Gastrocnemius medialis (tissue), 4 donors: ENCODE measurements around the gene PCGF6. TPM values are rescaled to one million over a fixed set of nuclear protein-coding genes. Genes with fewer than 3 reads are reported as not detected.
A peak's percentile ranks its signal among the peaks of the same experiment; 100 is the strongest.

Experiments used
- ATAC-seq, 2 donors: fragments of 150-250 bp; one replicate each; pipeline ENCODE4 v1.9.1; 2016
- DNase-seq, 2 donors: peaks; one replicate each; pipeline ENCODE4 v3.0.0-alpha.2; 2019
- H3K27ac ChIP-seq, 4 donors: fragments of 200-600 bp; sonication (generic); 1 replicate in 1 of 4; 2 replicates in 3 of 4; pipeline ENCODE4 v1.5.1; 2016 to 2018; ENCODE audit warnings: mild to moderate bottlenecking in 2 of 4, moderate library complexity in 1 of 4
- H3K27me3 ChIP-seq, 3 donors: fragments of 200-600 bp; sonication (generic) in 2 of 3; 1 replicate in 1 of 3; 2 replicates in 2 of 3; pipeline versions ENCODE4 v1.5.1 to v1.6.0; 2016 to 2019; ENCODE audit warnings: mild to moderate bottlenecking in 1 of 3, moderate library complexity in 1 of 3
- H3K36me3 ChIP-seq, 2 donors: fragments of 200-600 bp; sonication (generic) in 1 of 2; one replicate each; pipeline ENCODE4 v1.5.1; 2017 to 2018
- H3K4me1 ChIP-seq, 2 donors: fragments of 200-600 bp; sonication (generic) in 1 of 2; one replicate each; pipeline ENCODE4 v1.5.1; 2016 to 2017; ENCODE audit warnings: mild to moderate bottlenecking in 2 of 2
- H3K4me3 ChIP-seq, 4 donors: fragments of 200-600 bp; sonication (generic) in 3 of 4; 1 replicate in 1 of 4; 2 replicates in 3 of 4; pipeline ENCODE4 v1.5.1; 2016 to 2019; ENCODE audit warnings: mild to moderate bottlenecking in 2 of 4
- H3K9me3 ChIP-seq, 3 donors: fragments of 200-600 bp; sonication (generic) in 2 of 3; 1 replicate in 1 of 3; 2 replicates in 2 of 3; pipeline ENCODE4 v1.5.1; 2016 to 2019
- POLR2A ChIP-seq, 2 donors: fragments of 450-650 bp; IDR thresholded peaks; one replicate each; pipeline ENCODE4 v1.6.1; 2017; ENCODE audit warnings: antibody characterized with exemption in 2 of 2, mild to moderate bottlenecking in 2 of 2, moderate library complexity in 2 of 2
- in situ Hi-C, 4 donors: fragments of 200-750 bp; cut with MboI; loops; one replicate each; pipeline versions ENCODE4 v1.15.0 to v1.8.0; 2017; ENCODE audit warnings: low sequenced_read_pairs in 4 of 4
- intact Hi-C: fragments of 100-400 bp; cut with DNase I; formaldehyde crosslinking; loops from one replicate; pipeline ENCODE4 v1.15.1; 2023; ENCODE audit warnings: low total_unique reads
- total RNA-seq, 4 donors: library from RNA; depleted of rRNA; stranded (reverse); fragments of >200 nt; gene quantifications; one replicate each; pipeline versions ENCODE4 v1.1.0 to v1.2.3, GENCODE V29; 2016
- TF ChIP-seq, protein P1 (sequence below), 5 experiments: fragments of 450-650 bp in 3 of 5; fragments of 200-600 bp in 2 of 5; sonication (generic) in 2 of 5; IDR thresholded peaks in 4 of 5; conservative IDR thresholded peaks in 1 of 5; 1 replicate in 4 of 5; 2 replicates in 1 of 5; pipeline ENCODE4 v1.5.1; 2016 to 2019; ENCODE audit warnings: antibody characterized with exemption in 5 of 5, mild to moderate bottlenecking in 3 of 5, moderate library complexity in 3 of 5

Gene PCGF6
- total RNA-seq, 4 donors from 2014 or later, result 8.9 to 16.0 (median 12.1) TPM

DNA sequence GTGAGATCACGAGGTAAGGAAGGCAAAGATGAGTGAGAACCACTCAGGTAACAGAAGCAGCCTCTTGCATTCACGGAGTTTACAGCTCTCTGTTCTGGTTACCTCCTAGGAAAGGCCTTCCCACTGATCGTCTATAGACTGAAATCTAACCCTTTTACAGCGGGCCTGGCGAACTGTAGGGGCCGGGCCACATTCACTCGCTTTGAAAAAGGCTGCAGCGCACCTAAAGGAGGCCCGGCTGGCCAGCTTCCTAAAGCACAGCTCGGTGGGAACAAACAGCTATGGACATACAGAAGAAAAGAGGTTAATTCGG is 44.8 kb upstream of the PCGF6 start:
- Histone ChIP-seq H3K27me3 (no peaks in the 10 kb centered on the region), H3K27ac (peak overlapping the region; percentile 91 to 97 (median 94)), H3K4me3 (peak overlapping the region; percentile 88 to 96 (median 94)), H3K9me3 (no peaks in the 10 kb centered on the region), H3K36me3 (peaks cover 0 to 46% of the 10 kb centered on the region in 2 donors), H3K4me1 (peaks cover 39 to 43% of the 10 kb centered on the region in 2 donors)
- DNase-seq (no peak), ATAC-seq (peak; percentile 15 to 24)
- TF ChIP-seq, protein P1, sequence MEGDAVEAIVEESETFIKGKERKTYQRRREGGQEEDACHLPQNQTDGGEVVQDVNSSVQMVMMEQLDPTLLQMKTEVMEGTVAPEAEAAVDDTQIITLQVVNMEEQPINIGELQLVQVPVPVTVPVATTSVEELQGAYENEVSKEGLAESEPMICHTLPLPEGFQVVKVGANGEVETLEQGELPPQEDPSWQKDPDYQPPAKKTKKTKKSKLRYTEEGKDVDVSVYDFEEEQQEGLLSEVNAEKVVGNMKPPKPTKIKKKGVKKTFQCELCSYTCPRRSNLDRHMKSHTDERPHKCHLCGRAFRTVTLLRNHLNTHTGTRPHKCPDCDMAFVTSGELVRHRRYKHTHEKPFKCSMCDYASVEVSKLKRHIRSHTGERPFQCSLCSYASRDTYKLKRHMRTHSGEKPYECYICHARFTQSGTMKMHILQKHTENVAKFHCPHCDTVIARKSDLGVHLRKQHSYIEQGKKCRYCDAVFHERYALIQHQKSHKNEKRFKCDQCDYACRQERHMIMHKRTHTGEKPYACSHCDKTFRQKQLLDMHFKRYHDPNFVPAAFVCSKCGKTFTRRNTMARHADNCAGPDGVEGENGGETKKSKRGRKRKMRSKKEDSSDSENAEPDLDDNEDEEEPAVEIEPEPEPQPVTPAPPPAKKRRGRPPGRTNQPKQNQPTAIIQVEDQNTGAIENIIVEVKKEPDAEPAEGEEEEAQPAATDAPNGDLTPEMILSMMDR (IDR thresholded peaks at IDR 0.05 in 4 of 5, conservative IDR thresholded peaks at IDR 0.05 in 1 of 5), result no peak
- intact Hi-C loops, result loop anchor here (1.0 to 5.0 kb wide), 3 partner anchors 28 to 1808 kb away; partner anchors contain the start of genes CNNM2, DPCD, POLL and TAF5
- in situ Hi-C loops, result no loop called here

- Histone ChIP-seq H3K4me1 (peaks cover 39 to 43% of the 10 kb centered on the region in 2 donors), H3K4me3 (no peak overlapping the region)
- in situ Hi-C loops, result no loop called here
Measured at GRCh38 chr10:103394180-103394579, 43.2 kb upstream of the PCGF6 start.

GRCh38 chr10:103382769-103383168 is 31.8 kb upstream of the PCGF6 start:
- in situ Hi-C loops (no loop called here), intact Hi-C loops (no loop called here)
- Histone ChIP-seq H3K9me3 (no peaks in the 10 kb centered on the region), H3K36me3 (peaks cover 0 to 74% of the 10 kb centered on the region in 2 donors), H3K4me3 (no peak overlapping the region), H3K27ac (no peak overlapping the region), H3K4me1 (no peaks in the 10 kb centered on the region), H3K27me3 (no peaks in the 10 kb centered on the region)
- DNase-seq (no peak), ATAC-seq (no peak)
- TF ChIP-seq, protein P1 (IDR thresholded peaks at IDR 0.05 in 4 of 5, conservative IDR thresholded peaks at IDR 0.05 in 1 of 5), result no peak
- no peak for TF ChIP-seq POLR2A (IDR thresholded peaks at IDR 0.05)

More at GRCh38 chr10:103394180-103394579, 43.2 kb upstream of the PCGF6 start:
- TF ChIP-seq POLR2A (IDR thresholded peaks at IDR 0.05), result no peak
- TF ChIP-seq, protein P1 (IDR thresholded peaks at IDR 0.05 in 4 of 5, conservative IDR thresholded peaks at IDR 0.05 in 1 of 5), result no peak
- Histone ChIP-seq H3K27me3 (no peaks in the 10 kb centered on the region), H3K36me3 (peaks cover 0 to 46% of the 10 kb centered on the region in 2 donors), H3K9me3 (no peaks in the 10 kb centered on the region), H3K27ac (peak overlapping the region in 2 of 4 donors; percentile 20 to 97)
- no peak for DNase-seq
- intact Hi-C loops, result no loop called here
- no peak for ATAC-seq

- intact Hi-C loops (no loop called here), in situ Hi-C loops (no loop called here)
- TF ChIP-seq, protein P1 (IDR thresholded peaks at IDR 0.05 in 4 of 5, conservative IDR thresholded peaks at IDR 0.05 in 1 of 5), result no peak
- no peak for TF ChIP-seq POLR2A (IDR thresholded peaks at IDR 0.05)
- Histone ChIP-seq H3K4me3 (no peak overlapping the region), H3K9me3 (no peaks in the 10 kb centered on the region), H3K4me1 (peaks cover 16 to 19% of the 10 kb centered on the region in 2 donors), H3K36me3 (peaks cover 4 to 42% of the 10 kb centered on the region in 2 donors), H3K27ac (no peak overlapping the region), H3K27me3 (no peaks in the 10 kb centered on the region)
- no peak for ATAC-seq
- no peak for DNase-seq
Measured at GRCh38 chr10:103374263-103374662, 23.3 kb upstream of the PCGF6 start.

DNA sequence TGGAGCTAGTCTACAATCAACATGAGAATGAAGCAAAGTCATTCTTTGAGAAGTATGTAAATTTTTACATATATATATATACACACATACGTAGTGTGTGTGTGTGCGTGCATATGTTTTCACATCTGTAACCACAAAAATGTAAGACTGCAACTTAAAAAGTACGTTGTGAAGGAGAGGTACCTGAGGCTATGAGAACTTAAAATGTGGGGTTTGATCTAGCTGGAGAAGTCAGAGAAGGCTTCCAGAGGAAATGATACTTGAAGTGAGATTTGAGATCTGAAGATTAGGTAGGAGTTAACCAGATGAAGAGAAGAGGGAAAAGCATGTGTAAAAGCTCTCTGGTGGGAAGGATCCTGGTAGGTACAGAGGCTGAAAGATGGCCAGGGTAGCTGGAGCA is 22.6 kb upstream of the PCGF6 start:
- Histone ChIP-seq H3K36me3 (peaks cover 4 to 39% of the 10 kb centered on the region in 2 donors), H3K27ac (no peak overlapping the region), H3K27me3 (no peaks in the 10 kb centered on the region), H3K9me3 (no peaks in the 10 kb centered on the region), H3K4me1 (peaks cover 20 to 27% of the 10 kb centered on the region in 2 donors), H3K4me3 (no peak overlapping the region)
- TF ChIP-seq POLR2A (IDR thresholded peaks at IDR 0.05), result no peak
- TF ChIP-seq, protein P1 (IDR thresholded peaks at IDR 0.05 in 4 of 5, conservative IDR thresholded peaks at IDR 0.05 in 1 of 5), result no peak
- in situ Hi-C loops (no loop called here), intact Hi-C loops (no loop called here)
- DNase-seq, result no peak
- ATAC-seq, result no peak
